ENCODE results near the gene LZTR1. TPM values are rescaled to one million over a fixed set of nuclear protein-coding genes. Genes with fewer than 3 reads are reported as not detected.

The LZTR1 gene
- total and polyA plus RNA-seq, 4 donors = 7.9 to 32.5 (median 13.2) TPM

GRCh38 chr22:20943104-20943933 is 38.8 kb upstream of the LZTR1 start:
- Histone ChIP-seq H3K27me3 (ENCODE audit: control insufficient read depth in 4 of 4, insufficient read depth in 4 of 4, low read length in 3 of 4) (no peaks in the 10 kb centered on the region), H3K27ac (ENCODE audit: low read depth in 1 of 2, low read length in 2 of 2) (no peak overlapping the region), H3K9ac (ENCODE audit: low read depth in 1 of 2, low read length in 2 of 2) (no peak overlapping the region), H3K9me3 (ENCODE audit: control insufficient read depth in 4 of 4, low read length in 3 of 4) (no peaks in the 10 kb centered on the region), H3K4me3 (ENCODE audit: low read depth in 1 of 3, low read length in 3 of 3) (no peak overlapping the region), H3K36me3 (ENCODE audit: control insufficient read depth in 4 of 4, insufficient read depth in 3 of 4, low read depth in 1 of 4, low read length in 3 of 4) (peaks cover 0 to 1% (median 0%) of the 10 kb centered on the region in 4 donors), H3K4me1 (ENCODE audit: control insufficient read depth in 4 of 4, insufficient read depth in 4 of 4, low read length in 3 of 4) (peaks cover 4 to 53% (median 32%) of the 10 kb centered on the region in 4 donors)
- WGBS = 96% methylated on average over 8 of the region's 8 CpGs
- no peak for TF ChIP-seq TAF1 (conservative IDR thresholded peaks at IDR 0.05)
- TF ChIP-seq ZBTB33 (IDR thresholded peaks at IDR 0.05) = no peak
- no peak for TF ChIP-seq FOXA2 (IDR thresholded peaks at IDR 0.05)
- TF ChIP-seq, protein P1, sequence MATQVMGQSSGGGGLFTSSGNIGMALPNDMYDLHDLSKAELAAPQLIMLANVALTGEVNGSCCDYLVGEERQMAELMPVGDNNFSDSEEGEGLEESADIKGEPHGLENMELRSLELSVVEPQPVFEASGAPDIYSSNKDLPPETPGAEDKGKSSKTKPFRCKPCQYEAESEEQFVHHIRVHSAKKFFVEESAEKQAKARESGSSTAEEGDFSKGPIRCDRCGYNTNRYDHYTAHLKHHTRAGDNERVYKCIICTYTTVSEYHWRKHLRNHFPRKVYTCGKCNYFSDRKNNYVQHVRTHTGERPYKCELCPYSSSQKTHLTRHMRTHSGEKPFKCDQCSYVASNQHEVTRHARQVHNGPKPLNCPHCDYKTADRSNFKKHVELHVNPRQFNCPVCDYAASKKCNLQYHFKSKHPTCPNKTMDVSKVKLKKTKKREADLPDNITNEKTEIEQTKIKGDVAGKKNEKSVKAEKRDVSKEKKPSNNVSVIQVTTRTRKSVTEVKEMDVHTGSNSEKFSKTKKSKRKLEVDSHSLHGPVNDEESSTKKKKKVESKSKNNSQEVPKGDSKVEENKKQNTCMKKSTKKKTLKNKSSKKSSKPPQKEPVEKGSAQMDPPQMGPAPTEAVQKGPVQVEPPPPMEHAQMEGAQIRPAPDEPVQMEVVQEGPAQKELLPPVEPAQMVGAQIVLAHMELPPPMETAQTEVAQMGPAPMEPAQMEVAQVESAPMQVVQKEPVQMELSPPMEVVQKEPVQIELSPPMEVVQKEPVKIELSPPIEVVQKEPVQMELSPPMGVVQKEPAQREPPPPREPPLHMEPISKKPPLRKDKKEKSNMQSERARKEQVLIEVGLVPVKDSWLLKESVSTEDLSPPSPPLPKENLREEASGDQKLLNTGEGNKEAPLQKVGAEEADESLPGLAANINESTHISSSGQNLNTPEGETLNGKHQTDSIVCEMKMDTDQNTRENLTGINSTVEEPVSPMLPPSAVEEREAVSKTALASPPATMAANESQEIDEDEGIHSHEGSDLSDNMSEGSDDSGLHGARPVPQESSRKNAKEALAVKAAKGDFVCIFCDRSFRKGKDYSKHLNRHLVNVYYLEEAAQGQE (IDR thresholded peaks at IDR 0.05) = no peak
- no peak for TF ChIP-seq HNF4G (IDR thresholded peaks at IDR 0.05)
- no peak for TF ChIP-seq GABPA (IDR thresholded peaks at IDR 0.05 in 1 of 2, conservative IDR thresholded peaks at IDR 0.05 in 1 of 2)
- TF ChIP-seq HNF4A (conservative IDR thresholded peaks at IDR 0.05) = no peak
- no peak for TF ChIP-seq JUND (IDR thresholded peaks at IDR 0.05)
- no peak for TF ChIP-seq RXRA (IDR thresholded peaks at IDR 0.05)
- TF ChIP-seq, protein P2, sequence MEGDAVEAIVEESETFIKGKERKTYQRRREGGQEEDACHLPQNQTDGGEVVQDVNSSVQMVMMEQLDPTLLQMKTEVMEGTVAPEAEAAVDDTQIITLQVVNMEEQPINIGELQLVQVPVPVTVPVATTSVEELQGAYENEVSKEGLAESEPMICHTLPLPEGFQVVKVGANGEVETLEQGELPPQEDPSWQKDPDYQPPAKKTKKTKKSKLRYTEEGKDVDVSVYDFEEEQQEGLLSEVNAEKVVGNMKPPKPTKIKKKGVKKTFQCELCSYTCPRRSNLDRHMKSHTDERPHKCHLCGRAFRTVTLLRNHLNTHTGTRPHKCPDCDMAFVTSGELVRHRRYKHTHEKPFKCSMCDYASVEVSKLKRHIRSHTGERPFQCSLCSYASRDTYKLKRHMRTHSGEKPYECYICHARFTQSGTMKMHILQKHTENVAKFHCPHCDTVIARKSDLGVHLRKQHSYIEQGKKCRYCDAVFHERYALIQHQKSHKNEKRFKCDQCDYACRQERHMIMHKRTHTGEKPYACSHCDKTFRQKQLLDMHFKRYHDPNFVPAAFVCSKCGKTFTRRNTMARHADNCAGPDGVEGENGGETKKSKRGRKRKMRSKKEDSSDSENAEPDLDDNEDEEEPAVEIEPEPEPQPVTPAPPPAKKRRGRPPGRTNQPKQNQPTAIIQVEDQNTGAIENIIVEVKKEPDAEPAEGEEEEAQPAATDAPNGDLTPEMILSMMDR (IDR thresholded peaks at IDR 0.05; ENCODE audit: low read depth, low read length, missing input control) = no peak
- TF ChIP-seq MAX (IDR thresholded peaks at IDR 0.05) = no peak
- TF ChIP-seq, protein P3, sequence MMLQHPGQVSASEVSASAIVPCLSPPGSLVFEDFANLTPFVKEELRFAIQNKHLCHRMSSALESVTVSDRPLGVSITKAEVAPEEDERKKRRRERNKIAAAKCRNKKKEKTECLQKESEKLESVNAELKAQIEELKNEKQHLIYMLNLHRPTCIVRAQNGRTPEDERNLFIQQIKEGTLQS (IDR thresholded peaks at IDR 0.05) = no peak
- TF ChIP-seq NR2F2 (IDR thresholded peaks at IDR 0.05) = no peak
- TF ChIP-seq EGR1 (IDR thresholded peaks at IDR 0.05; ENCODE audit: low read depth in 2 of 2) = no peak
- DNase-seq (ENCODE audit: low spot score) = no peak

All from liver (tissue), 9 donors.